ENCODE measurements around the gene HS3ST5. TPM values are rescaled to one million over a fixed set of nuclear protein-coding genes. Genes with fewer than 3 reads are reported as not detected.
"Not testable (repeated sequence)": the region's sequence is repeated elsewhere in the genome, so short reads cannot be mapped to it uniquely, and the experiment has no call there.

Gene HS3ST5
- polyA plus RNA-seq, 3 donors = not detected

GRCh38 chr6:114319749-114320148, 23.1 kb downstream of the HS3ST5 start:
- no peaks in the 10 kb centered on the region for H4K20me1 ChIP-seq (ENCODE audit: insufficient read depth, low read length)
- H3K79me2 ChIP-seq (ENCODE audit: insufficient read depth, low read length) = no peaks in the 10 kb centered on the region
- no peak for DNase-seq
- no peaks in the 10 kb centered on the region for H3K27me3 ChIP-seq (ENCODE audit: control insufficient read depth in 2 of 2, insufficient read depth in 2 of 2, low read length in 2 of 2)
- WGBS (ENCODE audit: insufficient coverage) = no CpG with 5 or more reads among the region's 3 CpGs
- H3K4me2 ChIP-seq (replicated peaks; ENCODE audit: extremely low read depth, low read length, poor library complexity, severe bottlenecking) = no peak overlapping the region
- H3K36me3 Mint-ChIP-seq = no peaks in the 10 kb centered on the region
- H3K9me3 Mint-ChIP-seq = no peaks in the 10 kb centered on the region
- H3K4me3 ChIP-seq (replicated peaks in 1 of 3; ENCODE audit: low read depth in 2 of 3, low read length in 3 of 3) = no peak overlapping the region
- H3K27me3 Mint-ChIP-seq (ENCODE audit: low read depth in 3 of 3) = peaks cover 0 to 3% (median 0%) of the 10 kb centered on the region in 3 donors
- no peak for TF ChIP-seq CTCF (IDR thresholded peaks at IDR 0.05)
- no peak overlapping the region for H2AFZ ChIP-seq (ENCODE audit: insufficient read depth, low read depth, low read length, poor library complexity, severe bottlenecking)
- no peak overlapping the region for H3K27ac Mint-ChIP-seq
- no peaks in the 10 kb centered on the region for H3K4me1 Mint-ChIP-seq
- no peaks in the 10 kb centered on the region for H3K9me3 ChIP-seq (replicated peaks in 1 of 2; ENCODE audit: control insufficient read depth in 1 of 2, insufficient read depth in 1 of 2, low read length in 2 of 2)
- H3K4me1 ChIP-seq (ENCODE audit: control insufficient read depth in 1 of 2, insufficient read depth in 2 of 2, low read length in 2 of 2) = no peaks in the 10 kb centered on the region
- no peak overlapping the region for H3K4me3 Mint-ChIP-seq
- intact Hi-C loops (cut with micrococcal nuclease) = no loop called here
- H3K36me3 ChIP-seq (replicated peaks in 1 of 2; ENCODE audit: control insufficient read depth in 1 of 2, insufficient read depth in 2 of 2, low read length in 2 of 2) = no peaks in the 10 kb centered on the region
- H3K27ac ChIP-seq (ENCODE audit: low read depth in 1 of 2, low read length in 2 of 2) = no peak overlapping the region
- no peak overlapping the region for H3K9ac ChIP-seq (ENCODE audit: insufficient read depth, low read length, poor library complexity, severe bottlenecking)

- 100% methylated on average over 1 of the region's 5 CpGs for WGBS (ENCODE audit: insufficient coverage)
- H3K9me3 ChIP-seq (replicated peaks in 1 of 2; ENCODE audit: control insufficient read depth in 1 of 2, insufficient read depth in 1 of 2, low read length in 2 of 2) = no peaks in the 10 kb centered on the region
- Mint-ChIP-seq H3K9me3 (peaks cover 0 to 2% (median 0%) of the 10 kb centered on the region in 7 donors), H3K4me1 (no peaks in the 10 kb centered on the region), H3K27me3 (ENCODE audit: low read depth in 3 of 3) (peaks cover 0 to 5% (median 0%) of the 10 kb centered on the region in 3 donors), H3K27ac (no peak overlapping the region), H3K4me3 (no peak overlapping the region), H3K36me3 (no peaks in the 10 kb centered on the region)
- intact Hi-C loops (cut with micrococcal nuclease) = no loop called here
- no peak overlapping the region for H2AFZ ChIP-seq (ENCODE audit: insufficient read depth, low read depth, low read length, poor library complexity, severe bottlenecking)
- no peak overlapping the region for H3K4me3 ChIP-seq (replicated peaks in 1 of 3; ENCODE audit: low read depth in 2 of 3, low read length in 3 of 3)
- H3K9ac ChIP-seq (ENCODE audit: insufficient read depth, low read length, poor library complexity, severe bottlenecking) = no peak overlapping the region
- DNase-seq = no peak
- H3K36me3 ChIP-seq (replicated peaks in 1 of 2; ENCODE audit: control insufficient read depth in 1 of 2, insufficient read depth in 2 of 2, low read length in 2 of 2) = no peaks in the 10 kb centered on the region
- H4K20me1 ChIP-seq (ENCODE audit: insufficient read depth, low read length) = no peaks in the 10 kb centered on the region
- TF ChIP-seq CTCF (IDR thresholded peaks at IDR 0.05) = no peak
- no peaks in the 10 kb centered on the region for H3K4me1 ChIP-seq (ENCODE audit: control insufficient read depth in 1 of 2, insufficient read depth in 2 of 2, low read length in 2 of 2)
- no peak overlapping the region for H3K27ac ChIP-seq (ENCODE audit: low read depth in 1 of 2, low read length in 2 of 2)
- no peaks in the 10 kb centered on the region for H3K79me2 ChIP-seq (ENCODE audit: insufficient read depth, low read length)
- H3K4me2 ChIP-seq (replicated peaks; ENCODE audit: extremely low read depth, low read length, poor library complexity, severe bottlenecking) = no peak overlapping the region
- H3K27me3 ChIP-seq (ENCODE audit: control insufficient read depth in 2 of 2, insufficient read depth in 2 of 2, low read length in 2 of 2) = no peaks in the 10 kb centered on the region
Observed at GRCh38 chr6:114315831-114316595, 26.8 kb downstream of the HS3ST5 start.

GRCh38 chr6:114313816-114314215, 29.0 kb downstream of the HS3ST5 start:
- H3K4me1 Mint-ChIP-seq; H3K36me3 ChIP-seq (replicated peaks in 1 of 2; ENCODE audit: control insufficient read depth in 1 of 2, insufficient read depth in 2 of 2, low read length in 2 of 2); H3K4me1 ChIP-seq (ENCODE audit: control insufficient read depth in 1 of 2, insufficient read depth in 2 of 2, low read length in 2 of 2); H3K79me2 ChIP-seq (ENCODE audit: insufficient read depth, low read length); H3K9me3 ChIP-seq (replicated peaks in 1 of 2; ENCODE audit: control insufficient read depth in 1 of 2, insufficient read depth in 1 of 2, low read length in 2 of 2); H3K27ac ChIP-seq (ENCODE audit: low read depth in 1 of 2, low read length in 2 of 2); H2AFZ ChIP-seq (ENCODE audit: insufficient read depth, low read depth, low read length, poor library complexity, severe bottlenecking); H3K9me3 Mint-ChIP-seq; H3K27me3 Mint-ChIP-seq (ENCODE audit: low read depth in 3 of 3); H3K27ac Mint-ChIP-seq; H3K4me2 ChIP-seq (replicated peaks; ENCODE audit: extremely low read depth, low read length, poor library complexity, severe bottlenecking); H4K20me1 ChIP-seq (ENCODE audit: insufficient read depth, low read length); H3K27me3 ChIP-seq (ENCODE audit: control insufficient read depth in 2 of 2, insufficient read depth in 2 of 2, low read length in 2 of 2); intact Hi-C loops (cut with micrococcal nuclease); H3K36me3 Mint-ChIP-seq; H3K9ac ChIP-seq (ENCODE audit: insufficient read depth, low read length, poor library complexity, severe bottlenecking); DNase-seq; H3K4me3 ChIP-seq (replicated peaks in 1 of 3; ENCODE audit: low read depth in 2 of 3, low read length in 3 of 3); H3K4me3 Mint-ChIP-seq: not testable (repeated sequence)
- 90% methylated on average over 3 of the region's 6 CpGs for WGBS (ENCODE audit: insufficient coverage)
